ENCODE results near the gene GLT1D1.

DNA sequence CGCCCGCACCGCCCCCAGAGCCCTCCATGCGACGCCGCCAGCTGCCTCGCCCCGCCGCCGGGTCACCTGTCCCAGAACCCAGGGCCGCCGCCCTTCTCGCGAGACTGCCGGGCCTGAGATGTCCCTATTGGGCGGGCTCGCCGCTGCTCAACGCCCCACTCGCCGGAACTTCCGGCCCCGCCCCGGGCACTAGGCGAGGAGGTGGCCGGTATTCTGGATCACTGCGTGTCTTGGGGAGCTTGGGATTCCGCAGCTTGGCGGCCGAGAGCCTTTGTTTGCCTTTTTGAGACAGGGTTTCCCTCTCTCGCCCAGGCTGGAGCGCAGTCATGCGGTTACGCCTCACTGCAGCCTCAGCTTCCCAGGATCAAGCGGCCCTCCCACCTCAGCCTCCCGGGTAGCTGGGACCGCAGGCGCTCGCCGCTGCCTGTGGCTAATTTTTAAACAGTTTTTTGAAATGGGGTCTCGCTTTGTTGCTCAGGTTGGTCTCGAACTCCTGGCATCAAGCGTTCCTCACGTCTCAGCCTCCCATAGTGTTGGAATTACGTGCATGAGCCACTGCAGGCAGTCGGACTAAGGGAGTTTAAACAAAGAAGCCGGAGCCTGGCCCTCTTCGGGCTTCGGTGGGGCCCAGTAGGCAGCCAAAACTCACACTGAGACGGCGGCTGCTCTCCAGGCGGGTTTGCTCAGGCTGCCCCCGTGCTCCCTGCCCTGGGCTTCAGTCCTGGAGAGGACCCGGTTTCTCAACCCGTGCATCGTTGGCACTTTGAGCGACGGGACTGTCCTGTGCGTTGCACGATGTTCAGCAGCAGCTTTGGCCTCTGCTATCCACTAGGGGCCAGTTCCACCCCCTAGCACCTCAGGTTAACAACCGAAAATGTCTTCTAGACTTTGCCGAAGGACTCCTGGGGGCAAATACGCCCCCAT is 29.1 kb upstream of the GLT1D1 start, which contains the start of gene SLC15A4:
- TF ChIP-seq GATA2 (IDR thresholded peaks at IDR 0.05; ENCODE audit: low read depth, low read length), result no peak
- no peak for TF ChIP-seq GATA3 (IDR thresholded peaks at IDR 0.05; ENCODE audit: low read depth, low read length)
